Tibial nerve (tissue), 4 donors: Measurements from ENCODE around the gene UPF1. TPM values are rescaled to one million over a fixed set of nuclear protein-coding genes. Genes with fewer than 3 reads are reported as not detected.
"Not testable (repeated sequence)": the region's sequence is repeated elsewhere in the genome, so short reads cannot be mapped to it uniquely, and the experiment has no call there.

ENCODE experiments used
- DNase-seq, 2 donors: peaks; one replicate each; pipeline ENCODE4 v3.0.0-alpha.2; 2019; ENCODE audit warnings: low spot score in 2 of 2
- H3K27ac ChIP-seq, 4 donors: fragments of 200-600 bp; sonication (generic) in 3 of 4; one replicate each; pipeline ENCODE4 v1.5.1; 2017 to 2019; ENCODE audit warnings: mild to moderate bottlenecking in 1 of 4
- H3K27me3 ChIP-seq, 2 donors: fragments of 200-600 bp; sonication (generic) in 1 of 2; one replicate each; pipeline versions ENCODE4 v1.5.1 to v1.6.0; 2017 to 2019
- H3K36me3 ChIP-seq, 3 donors: fragments of 200-600 bp; sonication (generic); one replicate each; pipeline ENCODE4 v1.5.1; 2018 to 2019
- H3K4me1 ChIP-seq, 4 donors: fragments of 200-600 bp; sonication (generic) in 3 of 4; one replicate each; pipeline ENCODE4 v1.5.1; 2017 to 2019
- H3K4me3 ChIP-seq, 4 donors: fragments of 200-600 bp; sonication (generic) in 3 of 4; one replicate each; pipeline ENCODE4 v1.5.1; 2017 to 2019; ENCODE audit warnings: mild to moderate bottlenecking in 1 of 4, moderate library complexity in 1 of 4
- H3K9me3 ChIP-seq, 4 donors: fragments of 200-600 bp; sonication (generic) in 3 of 4; one replicate each; pipeline ENCODE4 v1.5.1; 2017 to 2019
- EP300 ChIP-seq, 2 donors: sonication (generic); formaldehyde crosslinking; IDR thresholded peaks; one replicate each; pipeline ENCODE4 v1.6.1; 2017; ENCODE audit warnings: antibody characterized with exemption in 2 of 2, mild to moderate bottlenecking in 1 of 2
- POLR2A ChIP-seq, 2 donors: fragments of 450-650 bp; IDR thresholded peaks; one replicate each; pipeline ENCODE4 v1.6.1; 2017; ENCODE audit warnings: antibody characterized with exemption in 2 of 2, mild to moderate bottlenecking in 2 of 2, moderate library complexity in 2 of 2
- WGBS, 2 donors: methylation state at CpG; one replicate each; pipeline ENCODE4 v1.1.5; 2018; 5-methylcytosine and 5-hydroxymethylcytosine counted together
- total RNA-seq, 4 donors: library from RNA; depleted of rRNA; stranded (reverse); fragments of >200 nt; gene quantifications; one replicate each; pipeline ENCODE4 v1.1.0, GENCODE V29; 2016
- TF ChIP-seq, protein P1 (sequence below), 5 experiments: fragments of 200-600 bp in 3 of 5; fragments of 450-650 bp in 2 of 5; sonication (generic) in 3 of 5; IDR thresholded peaks; one replicate each; pipeline ENCODE4 v1.5.1; 2016 to 2019; ENCODE audit warnings: antibody characterized with exemption in 5 of 5, mild to moderate bottlenecking in 3 of 5, moderate library complexity in 2 of 5

Gene UPF1
- total RNA-seq, 4 donors from 2014 or later, result 75.6 to 117 (median 87.9) TPM

DNA sequence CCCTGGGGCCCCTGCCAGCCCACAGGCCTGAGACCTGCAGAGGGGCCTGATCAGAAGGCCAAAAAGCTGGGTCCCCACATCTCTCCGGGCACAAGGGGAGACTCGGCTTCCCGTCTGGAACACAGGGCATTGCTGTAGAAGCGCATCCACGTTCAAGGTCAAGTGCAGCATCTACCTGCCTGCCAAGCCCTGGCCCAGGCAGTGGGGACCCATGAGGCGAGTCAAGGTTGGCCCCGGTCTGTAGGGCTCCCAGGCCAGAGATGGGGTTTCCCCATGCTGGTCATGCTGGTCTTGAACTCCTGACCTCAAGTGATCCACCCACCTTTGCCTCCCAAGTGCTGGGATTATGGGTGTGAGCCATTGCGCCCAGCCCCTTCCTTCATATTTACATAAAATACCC lies 27.1 kb upstream of the UPF1 start:
- TF ChIP-seq, protein P1, sequence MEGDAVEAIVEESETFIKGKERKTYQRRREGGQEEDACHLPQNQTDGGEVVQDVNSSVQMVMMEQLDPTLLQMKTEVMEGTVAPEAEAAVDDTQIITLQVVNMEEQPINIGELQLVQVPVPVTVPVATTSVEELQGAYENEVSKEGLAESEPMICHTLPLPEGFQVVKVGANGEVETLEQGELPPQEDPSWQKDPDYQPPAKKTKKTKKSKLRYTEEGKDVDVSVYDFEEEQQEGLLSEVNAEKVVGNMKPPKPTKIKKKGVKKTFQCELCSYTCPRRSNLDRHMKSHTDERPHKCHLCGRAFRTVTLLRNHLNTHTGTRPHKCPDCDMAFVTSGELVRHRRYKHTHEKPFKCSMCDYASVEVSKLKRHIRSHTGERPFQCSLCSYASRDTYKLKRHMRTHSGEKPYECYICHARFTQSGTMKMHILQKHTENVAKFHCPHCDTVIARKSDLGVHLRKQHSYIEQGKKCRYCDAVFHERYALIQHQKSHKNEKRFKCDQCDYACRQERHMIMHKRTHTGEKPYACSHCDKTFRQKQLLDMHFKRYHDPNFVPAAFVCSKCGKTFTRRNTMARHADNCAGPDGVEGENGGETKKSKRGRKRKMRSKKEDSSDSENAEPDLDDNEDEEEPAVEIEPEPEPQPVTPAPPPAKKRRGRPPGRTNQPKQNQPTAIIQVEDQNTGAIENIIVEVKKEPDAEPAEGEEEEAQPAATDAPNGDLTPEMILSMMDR (IDR thresholded peaks at IDR 0.05), result no peak
- TF ChIP-seq POLR2A (IDR thresholded peaks at IDR 0.05), result no peak
- no peak for TF ChIP-seq EP300 (IDR thresholded peaks at IDR 0.05)
- Histone ChIP-seq H3K27me3 (peaks cover 0 to 27% of the 10 kb centered on the region in 2 donors), H3K27ac (no peak overlapping the region), H3K4me1 (peaks cover 0 to 12% (median 0%) of the 10 kb centered on the region in 4 donors), H3K4me3 (no peak overlapping the region), H3K36me3 (no peaks in the 10 kb centered on the region), H3K9me3 (no peaks in the 10 kb centered on the region)
- WGBS, 2 donors, result 91 to 100% methylated on average over 1 to 8 of the region's 8 CpGs
- no peak for DNase-seq

DNA sequence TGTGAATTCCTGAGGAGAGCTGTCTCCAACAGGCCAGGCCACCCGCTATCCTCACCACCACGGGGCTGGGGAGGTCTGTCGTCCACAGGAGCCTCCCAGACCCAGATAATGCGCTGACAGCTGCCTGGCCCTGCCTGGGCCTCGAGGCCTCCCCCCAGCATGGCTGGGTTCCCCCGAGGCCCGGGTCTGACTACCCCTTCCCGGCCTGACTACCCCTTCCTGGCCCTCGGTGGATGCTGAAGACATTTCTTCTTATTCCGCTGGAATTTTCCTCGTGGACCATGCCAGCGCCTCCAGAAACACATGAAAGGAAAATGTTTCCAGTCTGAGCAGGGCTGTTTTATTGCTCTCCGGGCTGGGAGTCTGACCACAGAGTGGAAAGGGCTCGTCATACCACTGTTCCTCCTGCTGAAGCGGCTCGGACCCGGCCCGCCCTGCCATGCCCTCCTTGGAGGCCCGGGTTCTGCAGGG lies 23.9 kb upstream of the UPF1 start:
- H3K4me3 ChIP-seq, result no peak overlapping the region
- 54 to 59% methylated on average over 19 of the region's 19 CpGs for WGBS, 2 donors
- peak overlapping the region in 2 of 4 donors; percentile 60 to 70 for H3K27ac ChIP-seq
- DNase-seq, result peak in 1 of 2 donors; percentile 43
- peaks cover 0 to 15% of the 10 kb centered on the region in 2 donors for H3K27me3 ChIP-seq
- TF ChIP-seq EP300 (IDR thresholded peaks at IDR 0.05) (peak in 1 of 2 donors; percentile 39), POLR2A (IDR thresholded peaks at IDR 0.05) (no peak)
- TF ChIP-seq, protein P1 (IDR thresholded peaks at IDR 0.05), result no peak
- peaks cover 0 to 15% (median 0%) of the 10 kb centered on the region in 4 donors for H3K4me1 ChIP-seq
- H3K9me3 ChIP-seq, result no peaks in the 10 kb centered on the region
- H3K36me3 ChIP-seq, result no peaks in the 10 kb centered on the region

DNA sequence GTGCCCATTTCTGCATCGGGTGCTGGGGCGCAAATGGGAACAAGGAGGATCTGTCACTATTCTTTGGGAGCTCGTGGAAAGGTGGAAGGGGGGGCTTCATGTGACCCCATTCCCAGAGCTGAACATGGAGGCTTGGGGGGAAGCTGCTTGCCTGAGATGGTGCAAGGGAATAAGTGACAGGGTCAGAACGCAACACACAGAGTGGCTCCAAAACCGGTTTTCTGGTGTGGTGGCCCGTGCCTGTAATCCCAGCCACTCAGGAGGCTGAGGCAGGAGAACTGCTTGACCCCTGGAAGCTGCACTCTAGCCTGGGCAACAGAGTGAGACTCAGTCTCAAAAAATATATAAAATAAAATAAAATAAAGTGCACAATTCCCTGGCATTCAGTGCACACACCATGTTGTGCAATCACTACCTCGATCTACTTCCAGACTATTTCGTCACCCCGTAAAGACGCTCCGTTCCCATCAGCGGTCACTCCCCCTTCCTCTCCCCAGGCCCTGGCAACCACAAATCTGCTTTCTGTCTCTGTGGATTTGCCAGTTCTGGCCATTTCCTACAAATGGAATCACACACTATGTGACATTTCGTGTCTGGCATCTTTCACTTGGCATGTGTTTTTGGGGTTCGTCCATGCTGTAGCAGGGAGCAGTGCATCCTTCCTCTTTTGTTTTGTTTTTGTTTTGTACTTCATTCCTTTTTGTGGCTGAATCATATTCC lies 22.4 kb upstream of the UPF1 start:
- peaks cover 0 to 2% of the 10 kb centered on the region in 2 donors for H3K27me3 ChIP-seq
- no peak overlapping the region for H3K4me3 ChIP-seq
- peak overlapping the region in 2 of 4 donors; percentile 60 to 70 for H3K27ac ChIP-seq
- 53 to 61% methylated on average over 14 of the region's 14 CpGs for WGBS, 2 donors
- DNase-seq, result peak; percentile 58 to 81
- no peaks in the 10 kb centered on the region for H3K36me3 ChIP-seq
- no peaks in the 10 kb centered on the region for H3K9me3 ChIP-seq
- peaks cover 0 to 15% (median 0%) of the 10 kb centered on the region in 4 donors for H3K4me1 ChIP-seq
- TF ChIP-seq, protein P1 (IDR thresholded peaks at IDR 0.05), result no peak
- no peak for TF ChIP-seq POLR2A (IDR thresholded peaks at IDR 0.05)
- TF ChIP-seq EP300 (IDR thresholded peaks at IDR 0.05), result peak in 1 of 2 donors; percentile 91

DNA sequence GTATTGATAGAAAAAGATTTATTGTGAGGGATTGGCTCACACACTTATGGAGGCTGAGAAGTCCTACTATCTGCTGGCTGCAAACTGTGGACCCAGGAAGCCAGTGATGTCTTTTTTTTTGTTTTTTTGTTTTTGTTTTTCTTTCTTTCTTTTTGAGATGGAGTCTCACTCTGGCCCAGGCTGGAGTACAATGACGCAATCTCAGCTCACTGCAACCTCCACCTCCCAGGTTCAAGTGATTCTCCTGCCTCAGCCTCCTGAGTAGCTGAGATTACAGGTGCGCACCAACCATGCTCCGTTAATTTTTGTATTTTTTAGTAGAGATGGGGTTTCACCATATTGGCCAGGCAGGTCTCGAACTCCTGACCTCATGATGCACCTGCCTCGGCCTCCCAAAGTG lies 20.1 kb upstream of the UPF1 start:
- not testable (repeated sequence) for H3K9me3 ChIP-seq, H3K27me3 ChIP-seq, DNase-seq, H3K4me3 ChIP-seq, H3K36me3 ChIP-seq
- H3K27ac ChIP-seq, result peak overlapping the region in 1 of 4 donors; percentile 10
- WGBS, 2 donors, result 92 to 96% methylated on average over 5 of the region's 5 CpGs
- peaks cover 0 to 15% (median 0%) of the 10 kb centered on the region in 4 donors for H3K4me1 ChIP-seq

DNA sequence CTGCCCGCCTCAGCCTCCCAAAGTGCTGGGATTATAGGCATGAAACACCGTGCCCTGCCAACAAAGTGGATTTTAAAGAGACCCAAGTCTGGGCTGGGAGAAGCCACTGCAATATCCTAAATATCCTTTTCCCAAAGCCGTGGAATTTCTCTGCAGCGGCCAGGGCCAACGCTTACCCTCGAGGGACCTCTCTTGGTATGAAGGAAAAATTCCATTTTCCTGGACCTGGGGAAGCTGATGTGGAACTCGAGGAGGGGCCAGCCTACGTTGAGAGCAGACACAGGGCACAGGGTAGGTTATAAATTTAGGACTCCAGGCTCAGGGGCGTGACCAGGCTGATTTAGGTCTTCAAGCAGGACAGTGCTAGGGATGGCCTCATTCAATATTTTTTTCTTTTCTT lies 17.7 kb upstream of the UPF1 start:
- TF ChIP-seq EP300 (IDR thresholded peaks at IDR 0.05) (no peak), POLR2A (IDR thresholded peaks at IDR 0.05) (no peak)
- TF ChIP-seq, protein P1 (IDR thresholded peaks at IDR 0.05), result no peak
- no peaks in the 10 kb centered on the region for H3K36me3 ChIP-seq
- WGBS, 2 donors, result 28 to 40% methylated on average over 9 of the region's 9 CpGs
- no peaks in the 10 kb centered on the region for H3K9me3 ChIP-seq
- no peaks in the 10 kb centered on the region for H3K27me3 ChIP-seq
- DNase-seq, result peak in 1 of 2 donors; percentile 61
- peaks cover 0 to 7% (median 0%) of the 10 kb centered on the region in 4 donors for H3K4me1 ChIP-seq
- no peak overlapping the region for H3K4me3 ChIP-seq
- H3K27ac ChIP-seq, result no peak overlapping the region
